ENCODE results near the gene N4BP2L2. TPM values are rescaled to one million over a fixed set of nuclear protein-coding genes. Genes with fewer than 3 reads are reported as not detected.

N4BP2L2 gene
- polyA plus RNA-seq, 1 donor (not counting 4 experiments of a cell fraction or from before 2014, with no cell fraction given), result 75.4 TPM

GRCh38 chr13:32425158-32425557 is 113.4 kb downstream of the N4BP2L2 start:
- Histone ChIP-seq H3K27me3 (ENCODE audit: control insufficient read depth, extremely low read depth, insufficient read depth, low read length) (no peaks in the 10 kb centered on the region), H3K27ac (ENCODE audit: control insufficient read depth, insufficient read depth, low read length) (no peak overlapping the region), H2AFZ (ENCODE audit: control insufficient read depth, low read length) (no peak overlapping the region), H3K36me3 (ENCODE audit: control insufficient read depth in 2 of 2, extremely low read depth in 1 of 2, insufficient read depth in 2 of 2, low read length in 2 of 2) (peaks cover 3 to 8% of the 10 kb centered on the region in 2 experiments), H3K4me3 (ENCODE audit: control insufficient read depth in 2 of 3, extremely low read depth in 1 of 3, insufficient read depth in 2 of 3, low read depth in 1 of 3, low read length in 3 of 3) (no peak overlapping the region), H3K9ac (ENCODE audit: control insufficient read depth, extremely low read depth, insufficient read depth, low read length) (no peak overlapping the region), H3K9me3 (ENCODE audit: control insufficient read depth, low read depth, low read length) (no peaks in the 10 kb centered on the region), H3K4me2 (ENCODE audit: control insufficient read depth, extremely low read depth, insufficient read depth, low read depth, low read length) (no peak overlapping the region), H3K9me1 (ENCODE audit: control insufficient read depth, extremely low read depth, insufficient read depth, low read length) (no peaks in the 10 kb centered on the region), H4K20me1 (ENCODE audit: control insufficient read depth, extremely low read depth, insufficient read depth, low read length) (no peaks in the 10 kb centered on the region), H3K4me1 (ENCODE audit: control insufficient read depth, extremely low read depth, insufficient read depth, low read length) (peaks cover 18% of the 10 kb centered on the region), H3K79me2 (ENCODE audit: control insufficient read depth, insufficient read depth, low read length) (no peaks in the 10 kb centered on the region)
- dilution Hi-C loops (cut with MboI; ENCODE audit: extremely low pct_ligation_motif_present, low sequenced_read_pairs), result no loop called here
- FAIRE-seq, result no peak
- DNase-seq (ENCODE audit: low read depth, low spot score), result no peak
- TF ChIP-seq EZH2 (IDR thresholded peaks at IDR 0.05; ENCODE audit: low read length), result no peak
- TF ChIP-seq, protein P1, sequence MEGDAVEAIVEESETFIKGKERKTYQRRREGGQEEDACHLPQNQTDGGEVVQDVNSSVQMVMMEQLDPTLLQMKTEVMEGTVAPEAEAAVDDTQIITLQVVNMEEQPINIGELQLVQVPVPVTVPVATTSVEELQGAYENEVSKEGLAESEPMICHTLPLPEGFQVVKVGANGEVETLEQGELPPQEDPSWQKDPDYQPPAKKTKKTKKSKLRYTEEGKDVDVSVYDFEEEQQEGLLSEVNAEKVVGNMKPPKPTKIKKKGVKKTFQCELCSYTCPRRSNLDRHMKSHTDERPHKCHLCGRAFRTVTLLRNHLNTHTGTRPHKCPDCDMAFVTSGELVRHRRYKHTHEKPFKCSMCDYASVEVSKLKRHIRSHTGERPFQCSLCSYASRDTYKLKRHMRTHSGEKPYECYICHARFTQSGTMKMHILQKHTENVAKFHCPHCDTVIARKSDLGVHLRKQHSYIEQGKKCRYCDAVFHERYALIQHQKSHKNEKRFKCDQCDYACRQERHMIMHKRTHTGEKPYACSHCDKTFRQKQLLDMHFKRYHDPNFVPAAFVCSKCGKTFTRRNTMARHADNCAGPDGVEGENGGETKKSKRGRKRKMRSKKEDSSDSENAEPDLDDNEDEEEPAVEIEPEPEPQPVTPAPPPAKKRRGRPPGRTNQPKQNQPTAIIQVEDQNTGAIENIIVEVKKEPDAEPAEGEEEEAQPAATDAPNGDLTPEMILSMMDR (optimal IDR thresholded peaks at IDR 0.05 in 1 of 3, IDR thresholded peaks at IDR 0.05 in 1 of 3, conservative IDR thresholded peaks at IDR 0.05 in 1 of 3; ENCODE audit: extremely low read depth in 1 of 3, insufficient read depth in 2 of 3, low read length in 3 of 3), result no peak

DNA sequence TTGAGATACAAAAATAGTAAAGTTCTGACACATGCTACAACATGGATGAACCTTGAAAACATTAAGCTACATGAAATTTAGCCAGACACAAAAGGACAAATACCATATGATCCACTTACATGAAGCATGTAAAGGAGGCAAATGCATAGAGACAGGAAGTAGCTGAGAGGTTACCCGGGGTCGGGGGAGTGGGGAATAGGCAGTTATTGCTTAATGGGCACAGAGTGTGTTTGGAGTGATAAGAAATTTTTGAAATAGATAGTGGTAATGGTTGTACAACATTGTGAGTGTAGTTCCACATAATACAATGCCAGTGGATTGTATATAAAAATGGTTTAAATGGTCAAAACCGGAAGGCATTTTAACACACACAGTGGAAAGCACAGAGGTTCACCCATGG is 115.0 kb downstream of the N4BP2L2 start:
- TF ChIP-seq, protein P1 (optimal IDR thresholded peaks at IDR 0.05 in 1 of 3, IDR thresholded peaks at IDR 0.05 in 1 of 3, conservative IDR thresholded peaks at IDR 0.05 in 1 of 3; ENCODE audit: extremely low read depth in 1 of 3, insufficient read depth in 2 of 3, low read length in 3 of 3), result no peak
- no peak for TF ChIP-seq EZH2 (IDR thresholded peaks at IDR 0.05; ENCODE audit: low read length)
- Histone ChIP-seq H3K4me3 (ENCODE audit: control insufficient read depth in 2 of 3, extremely low read depth in 1 of 3, insufficient read depth in 2 of 3, low read depth in 1 of 3, low read length in 3 of 3) (no peak overlapping the region), H3K79me2 (ENCODE audit: control insufficient read depth, insufficient read depth, low read length) (no peaks in the 10 kb centered on the region), H2AFZ (ENCODE audit: control insufficient read depth, low read length) (no peak overlapping the region), H4K20me1 (ENCODE audit: control insufficient read depth, extremely low read depth, insufficient read depth, low read length) (no peaks in the 10 kb centered on the region), H3K36me3 (ENCODE audit: control insufficient read depth in 2 of 2, extremely low read depth in 1 of 2, insufficient read depth in 2 of 2, low read length in 2 of 2) (peaks cover 3 to 6% of the 10 kb centered on the region in 2 experiments), H3K27me3 (ENCODE audit: control insufficient read depth, extremely low read depth, insufficient read depth, low read length) (no peaks in the 10 kb centered on the region), H3K9me1 (ENCODE audit: control insufficient read depth, extremely low read depth, insufficient read depth, low read length) (no peaks in the 10 kb centered on the region), H3K27ac (ENCODE audit: control insufficient read depth, insufficient read depth, low read length) (no peak overlapping the region), H3K9me3 (ENCODE audit: control insufficient read depth, low read depth, low read length) (peaks cover 2% of the 10 kb centered on the region), H3K4me2 (ENCODE audit: control insufficient read depth, extremely low read depth, insufficient read depth, low read depth, low read length) (no peak overlapping the region), H3K9ac (ENCODE audit: control insufficient read depth, extremely low read depth, insufficient read depth, low read length) (no peak overlapping the region), H3K4me1 (ENCODE audit: control insufficient read depth, extremely low read depth, insufficient read depth, low read length) (peaks cover 17% of the 10 kb centered on the region)
- no peak for FAIRE-seq
- dilution Hi-C loops (cut with MboI; ENCODE audit: extremely low pct_ligation_motif_present, low sequenced_read_pairs), result no loop called here
- no peak for DNase-seq (ENCODE audit: low read depth, low spot score)

All from keratinocyte (primary cell).